Iris pigment epithelial cell (primary cell): ENCODE results near the gene TMEM255B.

Experiments used
- DNase-seq: peaks from one replicate; pipeline ENCODE4 v3.0.0-alpha.2; 2011; ENCODE audit warnings: low read depth

Gene TMEM255B

GRCh38 chr13:113804017-113804702 is 45.1 kb downstream of the TMEM255B start:
- no peak for DNase-seq

GRCh38 chr13:113804703-113805430 is 45.8 kb downstream of the TMEM255B start:
- DNase-seq, result no peak

GRCh38 chr13:113805431-113806103 is 46.5 kb downstream of the TMEM255B start:
- DNase-seq, result no peak

- no peak for DNase-seq
Measured at GRCh38 chr13:113806104-113806471, 47.1 kb downstream of the TMEM255B start.

GRCh38 chr13:113806526-113806925 is 47.5 kb downstream of the TMEM255B start:
- DNase-seq, result no peak

DNA sequence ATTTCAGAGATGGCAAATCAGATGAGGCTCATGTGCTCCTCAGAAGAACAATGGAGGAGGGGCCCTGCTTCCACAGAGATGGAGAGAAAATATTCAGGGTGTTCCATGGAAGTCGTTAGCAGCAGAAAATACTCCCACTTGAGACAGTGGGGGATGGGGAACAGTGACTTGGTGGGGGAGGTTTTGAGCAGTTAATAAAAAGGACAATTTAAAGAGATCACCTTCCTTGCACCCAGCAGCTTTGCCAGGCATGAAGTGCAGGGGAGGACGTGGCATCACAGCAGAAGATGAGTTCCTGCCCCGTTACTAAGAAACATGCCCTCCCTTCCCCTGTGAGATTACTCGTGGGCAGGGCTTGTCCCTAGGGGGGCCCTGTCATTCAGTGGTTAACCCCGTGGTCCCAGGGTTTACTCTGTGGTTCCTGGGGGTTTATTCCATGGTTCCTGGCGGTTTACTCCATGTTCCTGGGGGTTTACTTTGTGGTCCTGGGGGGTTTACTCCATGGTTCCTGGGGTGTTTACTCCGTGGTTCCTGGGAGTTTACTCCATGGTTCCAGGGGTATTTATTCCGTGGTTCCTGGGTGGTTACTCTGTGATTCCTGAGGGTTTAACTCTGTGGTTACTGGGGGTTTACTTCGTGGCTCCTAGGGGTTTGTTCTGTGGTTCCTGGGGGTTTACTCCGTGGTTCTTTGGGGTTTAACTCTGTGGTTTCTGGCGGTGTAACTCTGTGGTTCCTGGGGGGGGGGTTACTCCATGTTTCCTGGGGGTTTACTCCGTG is 49.2 kb downstream of the TMEM255B start:
- no peak for DNase-seq

GRCh38 chr13:113809934-113810333 is 50.9 kb downstream of the TMEM255B start:
- no peak for DNase-seq

- no peak for DNase-seq
Measured at GRCh38 chr13:113810640-113811039, 51.6 kb downstream of the TMEM255B start.

DNA sequence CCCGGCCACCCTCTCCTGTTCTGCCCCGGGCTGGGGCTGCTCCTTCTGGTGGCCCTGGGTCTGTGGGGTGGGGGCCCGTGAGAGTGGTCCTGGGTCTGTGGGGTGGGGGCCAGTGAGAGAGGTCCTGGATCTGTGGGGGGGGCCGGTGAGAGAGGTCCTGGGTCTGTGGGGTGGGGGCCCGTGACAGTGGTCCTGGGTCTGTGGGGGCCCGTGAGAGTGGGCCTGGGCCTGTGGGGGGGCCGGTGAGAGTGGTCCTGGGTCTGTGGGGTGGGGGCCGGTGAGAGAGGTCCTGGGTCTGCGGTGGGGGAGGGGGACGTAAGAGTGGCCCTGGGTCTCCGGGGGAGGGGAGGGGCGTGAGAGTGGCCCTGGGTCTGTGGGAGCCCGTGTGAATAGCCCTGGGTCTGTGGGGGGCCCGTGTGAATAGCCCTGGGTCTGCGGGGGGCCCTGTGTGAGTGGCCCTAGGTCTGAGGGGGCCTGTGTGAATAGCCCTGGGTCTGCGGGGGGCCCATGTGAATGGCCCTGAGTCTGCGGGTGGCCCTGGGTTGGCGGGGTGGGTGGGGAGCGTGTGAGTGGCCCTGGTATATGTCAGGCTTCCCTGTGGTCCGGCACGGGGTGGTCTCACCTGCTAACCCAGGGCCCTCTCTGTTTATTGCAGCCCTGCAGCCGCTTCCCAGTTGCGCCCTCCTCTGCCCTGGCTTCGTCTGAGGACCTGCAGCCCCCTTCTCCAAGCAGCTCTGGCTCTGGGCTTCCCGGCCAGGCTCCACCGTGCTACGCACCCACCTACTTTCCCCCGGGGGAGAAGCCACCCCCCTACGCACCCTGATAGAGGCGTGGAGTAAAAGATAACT is 52.3 kb downstream of the TMEM255B start:
- DNase-seq, result no peak

GRCh38 chr13:113812178-113813040 is 53.4 kb downstream of the TMEM255B start:
- DNase-seq, result no peak

GRCh38 chr13:113813070-113813748 is 54.2 kb downstream of the TMEM255B start:
- no peak for DNase-seq

GRCh38 chr13:113813749-113814434 is 54.9 kb downstream of the TMEM255B start:
- DNase-seq, result no peak

GRCh38 chr13:113814435-113814821 is 55.4 kb downstream of the TMEM255B start:
- DNase-seq, result peak; percentile 51

DNA sequence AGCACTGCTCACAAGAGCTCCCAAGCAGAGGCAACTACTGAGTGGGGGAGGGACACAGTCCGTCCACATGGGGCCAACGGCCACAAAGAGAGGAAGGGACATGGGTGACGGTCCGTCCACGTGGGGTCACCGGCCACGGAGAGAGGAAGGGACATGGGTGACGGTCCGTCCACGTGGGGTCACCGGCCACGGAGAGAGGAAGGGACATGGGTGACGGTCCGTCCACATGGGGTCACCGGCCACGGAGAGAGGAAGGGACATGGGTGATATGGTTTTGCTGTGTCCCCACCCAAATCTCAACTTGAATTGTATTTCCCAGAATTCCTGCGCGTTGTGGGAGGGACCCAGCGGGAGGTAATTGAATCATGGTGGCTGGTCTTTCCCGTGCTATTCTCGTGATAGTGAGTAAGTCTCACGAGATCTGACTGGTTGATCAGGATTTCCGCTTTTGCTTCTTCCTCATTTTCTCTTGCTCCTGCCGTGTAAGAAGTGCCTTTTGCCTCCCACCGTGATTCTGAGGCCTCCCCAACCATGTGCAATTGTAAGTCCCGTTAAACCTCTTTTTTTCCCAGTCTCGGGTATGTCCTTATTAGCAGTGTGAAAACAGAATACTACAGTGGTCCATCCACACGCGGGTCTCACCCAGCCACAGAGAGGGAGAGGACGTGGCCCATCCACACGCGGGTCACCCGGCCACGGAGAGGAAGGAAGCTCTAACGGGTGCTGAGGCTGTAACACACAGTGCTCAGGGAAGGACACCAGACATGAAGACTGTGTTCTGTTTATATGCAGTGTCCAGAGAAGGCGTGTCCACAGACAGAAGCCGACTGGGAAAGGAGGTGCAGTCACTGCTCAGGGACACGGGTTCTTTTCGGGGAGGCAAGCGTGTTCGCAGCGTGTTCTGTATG is 56.4 kb downstream of the TMEM255B start:
- no peak for DNase-seq

GRCh38 chr13:113816254-113816929 is 57.4 kb downstream of the TMEM255B start:
- no peak for DNase-seq

DNA sequence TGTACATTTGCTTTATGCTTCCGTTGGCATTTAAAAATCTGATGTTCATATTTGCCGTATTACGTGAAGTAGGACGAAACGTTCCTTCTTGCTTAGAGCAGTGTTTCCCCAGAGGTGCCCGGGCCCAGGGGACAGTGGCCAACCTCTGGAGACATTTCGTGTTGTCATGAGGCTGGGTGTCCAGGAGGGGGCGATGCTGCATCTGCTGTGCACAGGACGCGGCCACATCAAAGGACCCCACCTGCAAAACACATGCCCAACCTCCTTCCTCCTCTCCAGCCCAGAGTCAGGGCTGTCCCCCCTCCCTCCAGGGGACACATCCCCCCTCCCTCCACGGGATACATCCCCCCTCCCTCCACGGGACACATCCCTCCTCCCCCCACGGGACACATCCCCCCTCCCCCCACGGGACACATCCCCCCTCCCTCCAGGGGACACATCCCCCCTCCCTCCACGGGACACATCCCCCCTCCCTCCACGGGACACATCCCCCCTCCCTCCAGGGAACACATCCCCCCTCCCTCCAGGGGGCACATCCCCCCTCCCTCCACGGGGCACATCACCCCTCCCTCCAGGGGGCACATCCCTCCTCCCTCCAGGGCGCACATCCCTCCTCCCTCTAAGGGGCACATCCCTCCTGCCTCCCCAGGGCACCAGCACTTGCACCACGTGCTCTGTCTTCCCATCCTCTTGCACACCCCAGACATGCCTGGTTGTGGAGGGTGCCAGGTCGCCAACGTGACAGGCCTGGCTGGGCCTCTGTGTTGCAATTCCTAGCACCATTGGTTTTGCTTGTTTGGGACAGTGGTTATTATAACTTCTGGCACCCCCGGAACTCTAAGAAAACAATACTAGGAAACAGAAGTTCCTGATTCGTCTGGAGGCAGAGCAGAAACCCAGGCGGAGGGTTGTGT is 58.2 kb downstream of the TMEM255B start:
- peak; percentile 83 for DNase-seq
